Suprapubic skin (tissue), 4 donors: Measurements from ENCODE around the gene TMEM139. TPM values are rescaled to one million over a fixed set of nuclear protein-coding genes. Genes with fewer than 3 reads are reported as not detected.
A peak's percentile ranks its signal among the peaks of the same experiment; 100 is the strongest.
"Not testable (repeated sequence)": the region's sequence is repeated elsewhere in the genome, so short reads cannot be mapped to it uniquely, and the experiment has no call there.

Source experiments
- DNase-seq, 2 donors: peaks; one replicate each; pipeline ENCODE4 v3.0.0-alpha.2; 2019; ENCODE audit warnings: low spot score in 2 of 2
- H3K27ac ChIP-seq: fragments of 200-600 bp; sonication (generic); one replicate; pipeline ENCODE4 v1.5.1; 2019
- H3K27me3 ChIP-seq: fragments of 200-600 bp; sonication (generic); one replicate; pipeline ENCODE4 v1.5.1; 2019
- H3K36me3 ChIP-seq: fragments of 200-600 bp; sonication (generic); one replicate; pipeline ENCODE4 v1.5.1; 2019
- H3K4me1 ChIP-seq: fragments of 200-600 bp; sonication (generic); one replicate; pipeline ENCODE4 v1.5.1; 2019
- H3K4me3 ChIP-seq: fragments of 200-600 bp; sonication (generic); one replicate; pipeline ENCODE4 v1.5.1; 2019; ENCODE audit warnings: mild to moderate bottlenecking
- H3K9me3 ChIP-seq: fragments of 200-600 bp; sonication (generic); one replicate; pipeline ENCODE4 v1.5.1; 2019
- EP300 ChIP-seq: sonication (generic); formaldehyde crosslinking; IDR thresholded peaks from one replicate; pipeline ENCODE4 v1.6.1; 2017; ENCODE audit warnings: antibody characterized with exemption
- POLR2A ChIP-seq, 2 donors: fragments of 450-650 bp; IDR thresholded peaks; one replicate each; pipeline ENCODE4 v1.6.1; 2017; ENCODE audit warnings: antibody characterized with exemption in 2 of 2, mild to moderate bottlenecking in 2 of 2, moderate library complexity in 2 of 2
- POLR2AphosphoS5 ChIP-seq, 3 donors: sonication (generic); formaldehyde crosslinking; IDR thresholded peaks; one replicate each; pipeline ENCODE4 v1.6.1; 2017; ENCODE audit warnings: antibody characterized with exemption in 3 of 3
- WGBS: methylation state at CpG from one replicate; pipeline ENCODE4 v1.1.5; 2018; 5-methylcytosine and 5-hydroxymethylcytosine counted together
- total RNA-seq, 4 donors: library from RNA; depleted of rRNA; stranded (reverse); fragments of >200 nt; gene quantifications; one replicate each; pipeline ENCODE4 v1.1.0, GENCODE V29; 2016
- TF ChIP-seq, protein P1 (sequence below), 2 donors: fragments of 200-600 bp in 1 of 2; fragments of 450-650 bp in 1 of 2; sonication (generic) in 1 of 2; IDR thresholded peaks; one replicate each; pipeline ENCODE4 v1.5.1; 2016 to 2019; ENCODE audit warnings: antibody characterized with exemption in 2 of 2, mild to moderate bottlenecking in 1 of 2, moderate library complexity in 1 of 2

Gene TMEM139
- total RNA-seq, 4 donors from 2014 or later: 3.3 to 11.0 (median 8.1) TPM

DNA sequence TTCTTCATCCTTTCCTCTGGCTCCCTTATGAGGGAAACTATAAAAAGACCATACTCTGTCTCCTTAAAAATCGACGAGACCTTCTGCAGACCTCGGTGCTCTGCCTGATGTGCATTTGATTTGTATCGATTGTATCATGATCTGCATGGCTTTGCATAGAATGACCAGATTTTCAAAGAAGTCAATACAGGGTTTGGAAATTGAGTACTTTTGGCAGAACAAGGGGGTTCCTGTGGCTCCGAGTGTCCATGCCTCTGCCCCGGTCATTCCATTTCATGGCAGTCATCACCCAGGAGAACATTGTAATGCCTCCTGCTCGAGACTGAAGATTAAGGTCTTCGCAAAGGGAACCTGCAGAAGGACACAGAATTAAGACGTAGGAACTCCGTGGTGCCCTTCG is 4.1 kb downstream of the TMEM139 start:
- DNase-seq: no peak
- H3K4me1 ChIP-seq: peaks cover 44% of the 10 kb centered on the region
- H3K9me3 ChIP-seq: no peaks in the 10 kb centered on the region
- 0% methylated on average over 11 of the region's 11 CpGs for WGBS
- peak overlapping the region; percentile 84 for H3K4me3 ChIP-seq
- peaks cover 26% of the 10 kb centered on the region for H3K36me3 ChIP-seq
- no peak for TF ChIP-seq POLR2AphosphoS5 (IDR thresholded peaks at IDR 0.05)
- TF ChIP-seq, protein P1, sequence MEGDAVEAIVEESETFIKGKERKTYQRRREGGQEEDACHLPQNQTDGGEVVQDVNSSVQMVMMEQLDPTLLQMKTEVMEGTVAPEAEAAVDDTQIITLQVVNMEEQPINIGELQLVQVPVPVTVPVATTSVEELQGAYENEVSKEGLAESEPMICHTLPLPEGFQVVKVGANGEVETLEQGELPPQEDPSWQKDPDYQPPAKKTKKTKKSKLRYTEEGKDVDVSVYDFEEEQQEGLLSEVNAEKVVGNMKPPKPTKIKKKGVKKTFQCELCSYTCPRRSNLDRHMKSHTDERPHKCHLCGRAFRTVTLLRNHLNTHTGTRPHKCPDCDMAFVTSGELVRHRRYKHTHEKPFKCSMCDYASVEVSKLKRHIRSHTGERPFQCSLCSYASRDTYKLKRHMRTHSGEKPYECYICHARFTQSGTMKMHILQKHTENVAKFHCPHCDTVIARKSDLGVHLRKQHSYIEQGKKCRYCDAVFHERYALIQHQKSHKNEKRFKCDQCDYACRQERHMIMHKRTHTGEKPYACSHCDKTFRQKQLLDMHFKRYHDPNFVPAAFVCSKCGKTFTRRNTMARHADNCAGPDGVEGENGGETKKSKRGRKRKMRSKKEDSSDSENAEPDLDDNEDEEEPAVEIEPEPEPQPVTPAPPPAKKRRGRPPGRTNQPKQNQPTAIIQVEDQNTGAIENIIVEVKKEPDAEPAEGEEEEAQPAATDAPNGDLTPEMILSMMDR (IDR thresholded peaks at IDR 0.05): no peak
- TF ChIP-seq EP300: no peak
- TF ChIP-seq POLR2A (IDR thresholded peaks at IDR 0.05): no peak
- H3K27ac ChIP-seq: peak overlapping the region; percentile 90
- H3K27me3 ChIP-seq: no peaks in the 10 kb centered on the region

GRCh38 chr7:143289421-143289820 is 4.7 kb downstream of the TMEM139 start:
- Histone ChIP-seq H3K4me1 (peaks cover 44% of the 10 kb centered on the region), H3K9me3 (no peaks in the 10 kb centered on the region), H3K4me3 (peak overlapping the region; percentile 84), H3K27me3 (no peaks in the 10 kb centered on the region), H3K27ac (peak overlapping the region; percentile 90), H3K36me3 (peaks cover 32% of the 10 kb centered on the region)
- WGBS: 12% methylated on average over 6 of the region's 6 CpGs
- DNase-seq: no peak
- TF ChIP-seq, protein P1 (IDR thresholded peaks at IDR 0.05): no peak
- TF ChIP-seq EP300 (no peak), POLR2AphosphoS5 (IDR thresholded peaks at IDR 0.05) (no peak), POLR2A (IDR thresholded peaks at IDR 0.05) (no peak)

- peaks cover 44% of the 10 kb centered on the region for H3K4me1 ChIP-seq
- H3K27me3 ChIP-seq, H3K9me3 ChIP-seq, H3K27ac ChIP-seq, DNase-seq: not testable (repeated sequence)
- peak overlapping the region; percentile 84 for H3K4me3 ChIP-seq
- peaks cover 36% of the 10 kb centered on the region for H3K36me3 ChIP-seq
- 55% methylated on average over 4 of the region's 4 CpGs for WGBS
Observed at GRCh38 chr7:143289888-143290287, 5.1 kb downstream of the TMEM139 start.

- Histone ChIP-seq H3K36me3 (peaks cover 40% of the 10 kb centered on the region), H3K27me3 (no peaks in the 10 kb centered on the region), H3K4me1 (peaks cover 44% of the 10 kb centered on the region), H3K9me3 (no peaks in the 10 kb centered on the region), H3K27ac (no peak overlapping the region), H3K4me3 (peak overlapping the region; percentile 6)
- TF ChIP-seq POLR2A (IDR thresholded peaks at IDR 0.05) (no peak), POLR2AphosphoS5 (IDR thresholded peaks at IDR 0.05) (no peak), EP300 (no peak)
- TF ChIP-seq, protein P1 (IDR thresholded peaks at IDR 0.05): no peak
- DNase-seq: no peak
- WGBS: 86% methylated on average over 4 of the region's 4 CpGs
Observed at GRCh38 chr7:143290293-143290692, 5.5 kb downstream of the TMEM139 start.

DNA sequence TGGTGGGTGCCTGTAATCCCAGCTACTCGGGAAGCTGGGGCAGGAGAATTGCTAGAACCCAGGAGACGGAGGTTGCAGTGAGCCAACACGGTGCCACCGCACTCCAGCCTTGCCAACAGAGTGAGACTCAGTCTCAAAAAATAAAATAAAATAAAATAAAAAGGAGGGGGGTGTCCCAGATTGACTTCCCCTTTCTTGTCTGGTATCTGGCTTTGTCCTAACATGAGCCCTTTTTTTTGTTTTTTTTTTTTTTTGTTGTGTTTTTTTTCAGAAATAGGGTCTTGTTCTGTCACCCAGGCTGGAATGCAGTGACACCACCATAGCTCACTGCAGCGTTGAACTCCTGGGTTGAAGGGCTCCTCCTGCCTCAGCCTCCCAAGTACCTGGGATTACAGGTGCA is 8.1 kb downstream of the TMEM139 start:
- 92% methylated on average over 5 of the region's 5 CpGs for WGBS
- no peak for TF ChIP-seq POLR2AphosphoS5 (IDR thresholded peaks at IDR 0.05)
- TF ChIP-seq POLR2A (IDR thresholded peaks at IDR 0.05): no peak
- TF ChIP-seq, protein P1 (IDR thresholded peaks at IDR 0.05): no peak
- no peak for TF ChIP-seq EP300
- peaks cover 62% of the 10 kb centered on the region for H3K36me3 ChIP-seq

DNA sequence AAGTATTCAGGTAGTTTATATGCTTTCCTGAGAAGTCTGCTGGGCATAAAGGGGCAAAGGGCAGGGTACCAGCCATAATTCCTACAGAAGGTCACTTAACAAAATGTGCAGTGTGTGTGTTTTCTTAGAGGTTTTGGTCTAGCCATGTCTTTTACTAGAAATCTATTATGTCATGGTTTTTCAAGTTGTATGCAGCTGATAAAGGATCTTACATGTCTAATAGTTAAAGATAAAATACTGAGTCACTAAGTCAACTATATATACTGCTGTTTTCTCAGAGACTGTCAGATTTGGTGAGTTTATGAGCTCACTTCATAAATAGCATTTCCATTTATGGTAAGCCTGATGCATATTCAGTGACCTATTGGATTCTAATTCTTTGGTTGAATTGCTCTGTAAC is 11.1 kb downstream of the TMEM139 start:
- TF ChIP-seq, protein P1 (IDR thresholded peaks at IDR 0.05): no peak
- no peak for TF ChIP-seq POLR2A (IDR thresholded peaks at IDR 0.05)
- no peak for TF ChIP-seq EP300
- TF ChIP-seq POLR2AphosphoS5 (IDR thresholded peaks at IDR 0.05): no peak

More for the DNA sequence above, 8.1 kb downstream of the TMEM139 start:
- Histone ChIP-seq H3K9me3 (no peaks in the 10 kb centered on the region), H3K27me3 (no peaks in the 10 kb centered on the region), H3K4me3 (no peak overlapping the region), H3K27ac (no peak overlapping the region), H3K4me1 (peaks cover 34% of the 10 kb centered on the region)
- DNase-seq: no peak

More for the DNA sequence above, 11.1 kb downstream of the TMEM139 start:
- H3K4me1 ChIP-seq: peaks cover 13% of the 10 kb centered on the region
- DNase-seq: no peak
- no peaks in the 10 kb centered on the region for H3K9me3 ChIP-seq
- no peaks in the 10 kb centered on the region for H3K27me3 ChIP-seq
- H3K27ac ChIP-seq: no peak overlapping the region
- H3K4me3 ChIP-seq: no peak overlapping the region
- peaks cover 91% of the 10 kb centered on the region for H3K36me3 ChIP-seq
